Ovary (tissue), 9 donors: ENCODE results near the gene SATB1. TPM values are rescaled to one million over a fixed set of nuclear protein-coding genes. Genes with fewer than 3 reads are reported as not detected.

Experiments used
- DNase-seq, 5 donors: peaks; one replicate each; pipeline ENCODE4 v3.0.0-alpha.2; 2019 to 2020
- H3K27ac ChIP-seq, 2 donors: fragments of 200-600 bp; one replicate each; pipeline versions ENCODE4 v1.5.1 to v1.8.0; 2019 to 2022
- H3K27me3 ChIP-seq: fragments of 200-600 bp; one replicate; pipeline ENCODE4 v1.8.0; 2022
- H3K36me3 ChIP-seq: fragments of 200-600 bp; sonication (generic); one replicate; pipeline ENCODE4 v1.5.1; 2019
- H3K4me1 ChIP-seq: one replicate; pipeline ENCODE4 v1.8.1; 2013; ENCODE audit warnings: mild to moderate bottlenecking, moderate library complexity; ENCODE audit not compliant: insufficient read depth
- H3K4me3 ChIP-seq: fragments of 200-600 bp; sonication (generic); one replicate; pipeline ENCODE4 v1.5.1; 2017
- H3K9me3 ChIP-seq, 2 donors: fragments of 200-600 bp in 1 of 2; sonication (generic) in 1 of 2; one replicate each; pipeline versions ENCODE4 v1.5.1 to v1.8.1; 2013 to 2019; ENCODE audit warnings: mild to moderate bottlenecking in 1 of 2, moderate library complexity in 1 of 2
- CTCF ChIP-seq, 3 donors: fragments of 450-650 bp in 2 of 3; fragments of 200-600 bp in 1 of 3; IDR thresholded peaks; one replicate each; pipeline versions ENCODE4 v1.5.1 to v1.8.0; 2016 to 2022; ENCODE audit warnings: antibody characterized with exemption in 3 of 3, mild to moderate bottlenecking in 1 of 3
- EP300 ChIP-seq: sonication (generic); formaldehyde crosslinking; IDR thresholded peaks from one replicate; pipeline ENCODE4 v1.6.1; 2017; ENCODE audit warnings: antibody characterized with exemption
- POLR2A ChIP-seq: fragments of 450-650 bp; IDR thresholded peaks from one replicate; pipeline ENCODE4 v1.6.1; 2017; ENCODE audit warnings: antibody characterized with exemption, mild to moderate bottlenecking, moderate library complexity
- WGBS, 3 donors: extraction: QIAGEN DNeasy Blood & Tissue Kit in 1 of 3; methylation state at CpG; one replicate each; pipeline versions ENCODE4 v1.1.5 to v1.1.7; 2013 to 2017; 5-methylcytosine and 5-hydroxymethylcytosine counted together
- intact Hi-C, 4 donors: fragments of 100-400 bp; cut with DNase I; formaldehyde crosslinking; loops; one replicate each; pipeline versions ENCODE4 v1.11.0 to v1.15.1; 2022 to 2023
- polyA plus RNA-seq, 2 donors: library from polyadenylated mRNA; stranded (reverse); fragments of 200-250 nt in 1 of 2; fragments of 350-450 nt in 1 of 2; fragmentation: Illumina TruSeq in 1 of 2; extraction: RNeasy Lipid Tissue Mini Kit (QIAGEN cat#74804) in 1 of 2; gene quantifications; one replicate each; pipeline ENCODE4 v1.2.3, GENCODE V29; 2013 to 2014
- total RNA-seq, 7 donors: library from RNA; depleted of rRNA in 2 of 7; stranded (reverse); fragments of >200 nt in 2 of 7; fragmentation: NEBNext Ultra II Directional in 3 of 7; extraction: Animal tissue kit (Norgen Biotek cat#: 25700) in 3 of 7; gene quantifications; one replicate each; pipeline versions ENCODE4 v1.1.0 to v1.2.4, GENCODE V29; 2016 to 2023
- donor health status: DM: no; HTN: no; CAD: no; lungs with moderate emphysema.
- donor health status: DM: no; HTN: no; CAD: no.
- donor health status: Bipolar disorder and iron deficiency.
- donor health status: DM: yes; HTN: yes; CAD: no.
- donor health status: DM: no; HTN: no; CAD: no.
- donor health status: DM: yes; HTN: yes; CAD: no.

Gene SATB1
- total and polyA plus RNA-seq, 9 donors = 7.4 to 26.9 (median 18.9) TPM

- Histone ChIP-seq H3K36me3 (no peaks in the 10 kb centered on the region), H3K4me1 (no peaks in the 10 kb centered on the region), H3K9me3 (no peaks in the 10 kb centered on the region), H3K27me3 (no peaks in the 10 kb centered on the region), H3K4me3 (peak overlapping the region; percentile 91), H3K27ac (peak overlapping the region in 1 of 2 donors; percentile 73)
- 6 to 8% (median 7%) methylated on average over 22 of the region's 22 CpGs for WGBS, 3 donors
- intact Hi-C loops = no loop called here
- no peak for TF ChIP-seq CTCF (IDR thresholded peaks at IDR 0.05)
- TF ChIP-seq EP300 = no peak
- no peak for TF ChIP-seq POLR2A
- DNase-seq = peak; percentile 20 to 54 (median 39)
Observed at GRCh38 chr3:18423401-18424212, 1.5 kb downstream of the SATB1 start.

- Histone ChIP-seq H3K4me3 (peak overlapping the region; percentile 91), H3K27ac (no peak overlapping the region), H3K27me3 (no peaks in the 10 kb centered on the region), H3K36me3 (no peaks in the 10 kb centered on the region), H3K9me3 (no peaks in the 10 kb centered on the region), H3K4me1 (no peaks in the 10 kb centered on the region)
- no peak for TF ChIP-seq EP300
- no peak for TF ChIP-seq CTCF (IDR thresholded peaks at IDR 0.05)
- TF ChIP-seq POLR2A = no peak
- no peak for DNase-seq
- intact Hi-C loops = no loop called here
- 48 to 68% (median 57%) methylated on average over 5 of the region's 5 CpGs for WGBS, 3 donors
Observed at GRCh38 chr3:18422972-18423371, 2.2 kb downstream of the SATB1 start.

GRCh38 chr3:18420555-18420954 lies 4.6 kb downstream of the SATB1 start:
- H3K36me3 ChIP-seq = no peaks in the 10 kb centered on the region
- no peak overlapping the region for H3K27ac ChIP-seq
- H3K27me3 ChIP-seq = no peaks in the 10 kb centered on the region
- H3K9me3 ChIP-seq = no peaks in the 10 kb centered on the region
- intact Hi-C loops = no loop called here
- no peak overlapping the region for H3K4me3 ChIP-seq
- no peak for DNase-seq
- H3K4me1 ChIP-seq = no peaks in the 10 kb centered on the region
- 94 to 97% (median 95%) methylated on average over 9 of the region's 9 CpGs for WGBS, 3 donors
- TF ChIP-seq EP300 (no peak), CTCF (IDR thresholded peaks at IDR 0.05) (no peak), POLR2A (no peak)

GRCh38 chr3:18419232-18419631 lies 5.9 kb downstream of the SATB1 start:
- H3K27ac ChIP-seq = no peak overlapping the region
- H3K9me3 ChIP-seq = no peaks in the 10 kb centered on the region
- H3K36me3 ChIP-seq = no peaks in the 10 kb centered on the region
- H3K27me3 ChIP-seq = no peaks in the 10 kb centered on the region
- 52 to 58% (median 53%) methylated on average over 4 of the region's 4 CpGs for WGBS, 3 donors
- no peak overlapping the region for H3K4me3 ChIP-seq
- intact Hi-C loops = no loop called here
- no peak for TF ChIP-seq CTCF (IDR thresholded peaks at IDR 0.05)
- TF ChIP-seq EP300 = no peak
- no peak for TF ChIP-seq POLR2A
- DNase-seq = no peak
- no peaks in the 10 kb centered on the region for H3K4me1 ChIP-seq
